GM23338 (cell line): Measurements from ENCODE around the gene HOXC9. TPM values are rescaled to one million over a fixed set of nuclear protein-coding genes. Genes with fewer than 3 reads are reported as not detected.

Experiments
- ATAC-seq: fragments of 200-7000 bp; cut with Tn5 transposase; 3 replicates; pipeline ENCODE4 v1.9.1; 2020
- DNase-seq: peaks from one replicate; pipeline ENCODE4 v3.0.0-alpha.2; 2015; ENCODE audit warnings: low spot score
- H2AFZ ChIP-seq: fragments of 200-600 bp; sonication (generic); 2 replicates; pipeline ENCODE4 v1.8.0; 2016; ENCODE audit warnings: antibody characterized with exemption, mild to moderate bottlenecking, moderate library complexity
- H3F3A ChIP-seq: fragments of 200-600 bp; sonication (generic); replicated peaks from 2 replicates; pipeline ENCODE4 v1.8.0; 2017; ENCODE audit warnings: antibody characterized with exemption, mixed run types, low read depth
- H3K27ac ChIP-seq: fragments of 200-600 bp; sonication (generic); 2 replicates; pipeline ENCODE4 v1.6.1; 2016; ENCODE audit warnings: low read depth
- H3K27me3 ChIP-seq: fragments of 200-600 bp; sonication (generic); 2 replicates; pipeline ENCODE4 v1.8.0; 2016; ENCODE audit warnings: mild to moderate bottlenecking, mixed run types, moderate library complexity; ENCODE audit not compliant: insufficient read depth
- H3K36me3 ChIP-seq: fragments of 200-600 bp; sonication (generic); 2 replicates; pipeline ENCODE4 v1.8.0; 2016; ENCODE audit warnings: mild to moderate bottlenecking; ENCODE audit not compliant: insufficient read depth
- H3K4me1 ChIP-seq: fragments of 200-600 bp; sonication (generic); 2 replicates; pipeline ENCODE4 v1.8.0; 2016; ENCODE audit warnings: mild to moderate bottlenecking, moderate library complexity; ENCODE audit not compliant: insufficient read depth
- H3K4me2 ChIP-seq: fragments of 200-600 bp; sonication (generic); 2 replicates; pipeline ENCODE4 v1.7.1; 2017; ENCODE audit warnings: mixed run types
- H3K4me3 ChIP-seq: fragments of 200-600 bp; sonication (generic); 2 replicates; pipeline ENCODE4 v1.6.1; 2016; ENCODE audit warnings: mixed run types
- H3K79me2 ChIP-seq: fragments of 200-600 bp; sonication (generic); replicated peaks from 2 replicates; pipeline ENCODE4 v1.8.0; 2017; ENCODE audit warnings: mild to moderate bottlenecking; ENCODE audit not compliant: insufficient read depth
- H3K9me2 ChIP-seq: fragments of 200-600 bp; sonication (generic); 2 replicates; pipeline ENCODE4 v1.8.0; 2017; ENCODE audit not compliant: insufficient read depth
- H4K20me1 ChIP-seq: fragments of 200-600 bp; sonication (generic); replicated peaks from 2 replicates; pipeline ENCODE4 v1.8.0; 2017; ENCODE audit warnings: mild to moderate bottlenecking; ENCODE audit not compliant: insufficient read depth
- H3K27ac Mint-ChIP-seq: 2 replicates; pipeline ENCODE4 v1.8.0; 2020; ENCODE audit warnings: inconsistent platforms, mild to moderate bottlenecking, moderate library complexity, mixed read lengths
- H3K27me3 Mint-ChIP-seq: 3 replicates; pipeline ENCODE4 v1.8.0; 2022; ENCODE audit warnings: low read depth, mild to moderate bottlenecking, moderate library complexity, mixed read lengths, inconsistent platforms; ENCODE audit not compliant: insufficient read depth, poor library complexity
- H3K36me3 Mint-ChIP-seq: 3 replicates; pipeline ENCODE4 v1.8.0; 2021; ENCODE audit warnings: low read depth, mild to moderate bottlenecking, inconsistent platforms, moderate library complexity, mixed read lengths
- H3K4me1 Mint-ChIP-seq: 3 replicates; pipeline ENCODE4 v1.8.0; 2020; ENCODE audit warnings: mild to moderate bottlenecking, inconsistent platforms, mixed read lengths
- H3K4me3 Mint-ChIP-seq: 3 replicates; pipeline ENCODE4 v1.8.0; 2021; ENCODE audit warnings: moderate library complexity, mild to moderate bottlenecking, inconsistent platforms, mixed read lengths
- H3K9me3 Mint-ChIP-seq: 3 replicates; pipeline ENCODE4 v1.8.0; 2020; ENCODE audit warnings: moderate library complexity, mild to moderate bottlenecking, inconsistent platforms, mixed read lengths
- CREB1 ChIP-seq: fragments of 250-450 bp; sonication (Bioruptor Pico); IDR thresholded peaks from 2 replicates; pipeline ENCODE4 v1.5.0; 2020; ENCODE audit warnings: low read depth, mild to moderate bottlenecking, moderate library complexity
- ETS1 ChIP-seq: IDR thresholded peaks from 2 replicates; pipeline ENCODE4 v1.6.1; 2016; ENCODE audit warnings: antibody characterized with exemption
- EZH2 ChIP-seq: fragments of 200-600 bp; sonication (generic); IDR thresholded peaks from one replicate; pipeline ENCODE4 v1.8.0; 2017; ENCODE audit warnings: antibody characterized with exemption, mild to moderate bottlenecking, low read depth; ENCODE audit not compliant: unreplicated experiment
- EZH2phosphoT487 ChIP-seq: fragments of 200-600 bp; sonication (generic); IDR thresholded peaks from one replicate; pipeline ENCODE4 v1.8.1; 2018; ENCODE audit warnings: antibody characterized with exemption; ENCODE audit not compliant: unreplicated experiment
- ZNF114 ChIP-seq: fragments of 250-450 bp; sonication (Bioruptor Pico); IDR thresholded peaks from 2 replicates; pipeline ENCODE4 v1.5.0; 2020; ENCODE audit warnings: mild to moderate bottlenecking, moderate library complexity
- ZNF331 ChIP-seq: fragments of 250-450 bp; sonication (Bioruptor Pico); IDR thresholded peaks from 2 replicates; pipeline ENCODE4 v1.5.0; 2020; ENCODE audit warnings: low read depth, mild to moderate bottlenecking, moderate library complexity
- polyA plus RNA-seq: library from polyadenylated mRNA; unstranded; fragments of >200 nt; fragmentation: Nextera tagmentation; extraction: Ambion mirVana; gene quantifications from 2 replicates; pipeline ENCODE4 v1.2.1, GENCODE V29; 2016
- total RNA-seq: library from RNA; depleted of rRNA; stranded (reverse); fragments of >200 nt; shearing (Covaris generic); gene quantifications from 2 replicates; pipeline ENCODE4 v1.2.3, GENCODE V29; 2014

HOXC9 gene
- total and polyA plus RNA-seq, 2 experiments from 2014 or later: not detected

GRCh38 chr12:54028314-54029201, 28.6 kb downstream of the HOXC9 start, which contains the start of gene HOXC6:
Gene HOXC6, plus strand, starts transcription at chr12:54028440. Its CDS starts 82 bp downstream, at chr12:54028522.
- Histone ChIP-seq H3K4me1 (peaks cover 48% of the 10 kb centered on the region), H3K36me3 (no peaks in the 10 kb centered on the region), H3K9me2 (no peaks in the 10 kb centered on the region), H3K4me2 (peak within 1 kb of the TSS; percentile 70), H3K27me3 (peaks cover 100% of the 10 kb centered on the region), H3K4me3 (peak within 1 kb of the TSS; percentile 35; the same call in 1 of the 2 replicates), H3K27ac (no peak within 1 kb of the TSS), H2AFZ (no peak within 1 kb of the TSS), H4K20me1 (peaks cover 45% of the 10 kb centered on the region; the same call in 1 of the 2 replicates), H3F3A (peaks cover 35% of the 10 kb centered on the region; the same call in 1 of the 2 replicates), H3K79me2 (no peaks in the 10 kb centered on the region)
- TF ChIP-seq EZH2phosphoT487: peak; percentile 92
- TF ChIP-seq ZNF331: no peak
- peak; percentile 98 for TF ChIP-seq EZH2
- Mint-ChIP-seq H3K9me3 (peaks cover 4% of the 10 kb centered on the region), H3K27me3 (peaks cover 99% of the 10 kb centered on the region), H3K27ac (no peak within 1 kb of the TSS), H3K4me1 (peaks cover 25% of the 10 kb centered on the region), H3K4me3 (peak within 1 kb of the TSS; percentile 14; the same call in 1 of the 3 replicates), H3K36me3 (no peaks in the 10 kb centered on the region)
- ATAC-seq (no peak), DNase-seq (peak; percentile 57)

- no peaks in the 10 kb centered on the region for H3K9me2 ChIP-seq
- H3K27me3 ChIP-seq: peaks cover 100% of the 10 kb centered on the region
- Mint-ChIP-seq H3K9me3 (peaks cover 4% of the 10 kb centered on the region), H3K4me1 (peaks cover 27% of the 10 kb centered on the region), H3K27ac (no peak overlapping the region), H3K27me3 (peaks cover 96% of the 10 kb centered on the region), H3K4me3 (peak overlapping the region; percentile 30), H3K36me3 (no peaks in the 10 kb centered on the region)
- H3K79me2 ChIP-seq: no peaks in the 10 kb centered on the region
- peak overlapping the region; percentile 71 for H3K4me2 ChIP-seq
- peaks cover 38% of the 10 kb centered on the region; the same call in 1 of the 2 replicates for H3F3A ChIP-seq
- TF ChIP-seq EZH2 (peak; percentile 100), EZH2phosphoT487 (peak; percentile 99), CREB1 (CRISPR knock-in tag) (no peak), ETS1 (no peak), ZNF114 (no peak)
- H3K27ac ChIP-seq: no peak overlapping the region
- DNase-seq: peak; percentile 64
- peak; percentile 5 for ATAC-seq
- H3K4me1 ChIP-seq: peaks cover 45% of the 10 kb centered on the region
- H3K4me3 ChIP-seq: peak overlapping the region; percentile 41
- no peaks in the 10 kb centered on the region for H3K36me3 ChIP-seq
- H2AFZ ChIP-seq: peak overlapping the region; percentile 47; the same call in 1 of the 2 replicates
- peaks cover 37% of the 10 kb centered on the region; the same call in 1 of the 2 replicates for H4K20me1 ChIP-seq
These were observed 29.8 kb downstream of the HOXC9 start for GRCh38 chr12:54029529-54030441.
